IPS-18a (cell line): ENCODE results near the gene ALDH9A1.
"Not testable (repeated sequence)": the region's sequence is repeated elsewhere in the genome, so short reads cannot be mapped to it uniquely, and the experiment has no call there.

Experiments used
- H3K27ac ChIP-seq: one replicate; pipeline ENCODE4 v1.5.1; 2013; ENCODE audit warnings: low read length
- H3K27me3 ChIP-seq: one replicate; pipeline ENCODE4 v1.6.1; 2013; ENCODE audit warnings: mild to moderate bottlenecking, low read length; ENCODE audit not compliant: control insufficient read depth, insufficient read depth
- H3K36me3 ChIP-seq: one replicate; pipeline ENCODE4 v1.6.1; 2013; ENCODE audit warnings: low read depth, low read length; ENCODE audit not compliant: control insufficient read depth
- H3K4me1 ChIP-seq: one replicate; pipeline ENCODE4 v1.6.1; 2013; ENCODE audit warnings: low read depth, low read length; ENCODE audit not compliant: control insufficient read depth
- H3K4me3 ChIP-seq: one replicate; pipeline ENCODE4 v1.5.1; 2013; ENCODE audit warnings: low read length
- H3K9ac ChIP-seq: one replicate; pipeline ENCODE4 v1.6.1; 2013; ENCODE audit warnings: mild to moderate bottlenecking, low read length, moderate library complexity
- H3K9me3 ChIP-seq: one replicate; pipeline ENCODE4 v1.6.1; 2013; ENCODE audit warnings: low read depth, low read length; ENCODE audit not compliant: control insufficient read depth

The ALDH9A1 gene

GRCh38 chr1:165697881-165698760, at the start of gene ALDH9A1:
TSS of gene ALDH9A1 (minus strand) at chr1:165698562. CDS start at chr1:165698558, 4 bp downstream.
- no peaks in the 10 kb centered on the region for H3K27me3 ChIP-seq
- H3K36me3 ChIP-seq = no peaks in the 10 kb centered on the region
- H3K9me3 ChIP-seq = no peaks in the 10 kb centered on the region
- H3K27ac ChIP-seq = peak within 1 kb of the TSS; percentile 56
- peak within 1 kb of the TSS; percentile 68 for H3K4me3 ChIP-seq
- peak within 1 kb of the TSS; percentile 84 for H3K9ac ChIP-seq
- peaks cover 8% of the 10 kb centered on the region for H3K4me1 ChIP-seq

- no peak overlapping the region for H3K4me3 ChIP-seq
These were observed 49.5 kb upstream of the ALDH9A1 start for GRCh38 chr1:165747632-165748447.

GRCh38 chr1:165744913-165745312, 46.6 kb upstream of the ALDH9A1 start:
- not testable (repeated sequence) for H3K9ac ChIP-seq, H3K27me3 ChIP-seq, H3K4me3 ChIP-seq, H3K9me3 ChIP-seq, H3K4me1 ChIP-seq, H3K27ac ChIP-seq
- peaks cover 27% of the 10 kb centered on the region for H3K36me3 ChIP-seq

More at GRCh38 chr1:165747632-165748447, 49.5 kb upstream of the ALDH9A1 start:
- H3K9me3 ChIP-seq = no peaks in the 10 kb centered on the region
- peaks cover 8% of the 10 kb centered on the region for H3K36me3 ChIP-seq
- H3K4me1 ChIP-seq = no peaks in the 10 kb centered on the region
- no peaks in the 10 kb centered on the region for H3K27me3 ChIP-seq
- no peak overlapping the region for H3K27ac ChIP-seq
- no peak overlapping the region for H3K9ac ChIP-seq

- Histone ChIP-seq H3K4me1 (no peaks in the 10 kb centered on the region), H3K27ac (no peak overlapping the region), H3K9me3 (no peaks in the 10 kb centered on the region), H3K36me3 (peaks cover 27% of the 10 kb centered on the region), H3K9ac (no peak overlapping the region), H3K4me3 (no peak overlapping the region), H3K27me3 (no peaks in the 10 kb centered on the region)
These were observed 43.8 kb upstream of the ALDH9A1 start for GRCh38 chr1:165742194-165742593.

- Histone ChIP-seq H3K36me3 (peaks cover 23% of the 10 kb centered on the region), H3K4me1 (no peaks in the 10 kb centered on the region), H3K9me3 (no peaks in the 10 kb centered on the region), H3K27me3 (no peaks in the 10 kb centered on the region), H3K27ac (no peak overlapping the region), H3K9ac (no peak overlapping the region), H3K4me3 (no peak overlapping the region)
These were observed 40.4 kb upstream of the ALDH9A1 start for GRCh38 chr1:165738794-165739193.

- no peaks in the 10 kb centered on the region for H3K4me1 ChIP-seq
- no peak overlapping the region for H3K9ac ChIP-seq
- H3K27me3 ChIP-seq = no peaks in the 10 kb centered on the region
- H3K27ac ChIP-seq = no peak overlapping the region
- H3K4me3 ChIP-seq = no peak overlapping the region
- peaks cover 17% of the 10 kb centered on the region for H3K36me3 ChIP-seq
- H3K9me3 ChIP-seq = no peaks in the 10 kb centered on the region
These were observed 38.8 kb upstream of the ALDH9A1 start for GRCh38 chr1:165737196-165737595.

- Histone ChIP-seq H3K4me3 (no peak overlapping the region), H3K9ac (no peak overlapping the region), H3K4me1 (no peaks in the 10 kb centered on the region), H3K36me3 (no peaks in the 10 kb centered on the region), H3K9me3 (no peaks in the 10 kb centered on the region), H3K27me3 (no peaks in the 10 kb centered on the region), H3K27ac (no peak overlapping the region)
These were observed 36.5 kb upstream of the ALDH9A1 start for GRCh38 chr1:165734906-165735305.

- H3K4me3 ChIP-seq = no peak overlapping the region
- H3K9ac ChIP-seq = no peak overlapping the region
- no peak overlapping the region for H3K27ac ChIP-seq
- no peaks in the 10 kb centered on the region for H3K27me3 ChIP-seq
- H3K9me3 ChIP-seq = no peaks in the 10 kb centered on the region
- peaks cover 9% of the 10 kb centered on the region for H3K36me3 ChIP-seq
- H3K4me1 ChIP-seq = no peaks in the 10 kb centered on the region
These were observed 28.5 kb upstream of the ALDH9A1 start for GRCh38 chr1:165726841-165727240.

GRCh38 chr1:165726169-165726568, 27.8 kb upstream of the ALDH9A1 start:
- Histone ChIP-seq H3K4me1 (no peaks in the 10 kb centered on the region), H3K27me3 (no peaks in the 10 kb centered on the region), H3K27ac (no peak overlapping the region), H3K36me3 (peaks cover 9% of the 10 kb centered on the region), H3K9me3 (no peaks in the 10 kb centered on the region), H3K4me3 (no peak overlapping the region), H3K9ac (no peak overlapping the region)

GRCh38 chr1:165717918-165718515, 19.7 kb upstream of the ALDH9A1 start:
- Histone ChIP-seq H3K27ac (no peak overlapping the region), H3K9me3 (no peaks in the 10 kb centered on the region), H3K9ac (no peak overlapping the region), H3K36me3 (no peaks in the 10 kb centered on the region), H3K4me3 (no peak overlapping the region), H3K4me1 (peaks cover 3% of the 10 kb centered on the region), H3K27me3 (no peaks in the 10 kb centered on the region)

GRCh38 chr1:165716265-165717051, 18.1 kb upstream of the ALDH9A1 start:
- not testable (repeated sequence) for H3K27ac ChIP-seq, H3K36me3 ChIP-seq, H3K4me1 ChIP-seq, H3K27me3 ChIP-seq, H3K4me3 ChIP-seq, H3K9me3 ChIP-seq, H3K9ac ChIP-seq
